NCI-H345 treated with DMSO at 0.1 percent for 48 hours (cell line): ENCODE measurements around the gene GGNBP2.

Experiments used
- DNase-seq: peaks from one replicate; lab custom pipeline; 2025; ENCODE audit not compliant: unreplicated experiment; lab: John Stamatoyannopoulos, UW

GGNBP2 gene

GRCh38 chr17:36629970-36630502, 85.3 kb downstream of the GGNBP2 start:
- no peak for DNase-seq

- no peak for DNase-seq
These were observed 86.3 kb downstream of the GGNBP2 start for GRCh38 chr17:36631022-36631421.

GRCh38 chr17:36632916-36633771, 88.4 kb downstream of the GGNBP2 start:
- no peak for DNase-seq
